Thyroid gland (tissue), 4 donors: ENCODE data around the gene IL4I1. TPM values are rescaled to one million over a fixed set of nuclear protein-coding genes. Genes with fewer than 3 reads are reported as not detected.

Experiments
- DNase-seq, 2 donors: peaks; one replicate each; pipeline ENCODE4 v3.0.0-alpha.2; 2019
- H3K27ac ChIP-seq, 3 donors: fragments of 200-600 bp; sonication (generic); 1 replicate in 2 of 3; 2 replicates in 1 of 3; pipeline ENCODE4 v1.5.1; 2016 to 2019; ENCODE audit warnings: mild to moderate bottlenecking in 1 of 3, moderate library complexity in 1 of 3
- H3K27me3 ChIP-seq: fragments of 200-600 bp; sonication (generic); one replicate; pipeline ENCODE4 v1.5.1; 2019
- H3K36me3 ChIP-seq, 2 donors: fragments of 200-600 bp; sonication (generic); one replicate each; pipeline ENCODE4 v1.5.1; 2016 to 2019
- H3K4me1 ChIP-seq, 2 donors: fragments of 200-600 bp; sonication (generic); one replicate each; pipeline ENCODE4 v1.5.1; 2017 to 2019
- H3K4me3 ChIP-seq, 3 donors: fragments of 200-600 bp; sonication (generic); replicated peaks in 1 of 3; 1 replicate in 2 of 3; 2 replicates in 1 of 3; pipeline ENCODE4 v1.5.1; 2016; ENCODE audit warnings: mild to moderate bottlenecking in 1 of 3
- H3K9me3 ChIP-seq: fragments of 200-600 bp; sonication (generic); one replicate; pipeline ENCODE4 v1.5.1; 2017
- CTCF ChIP-seq, 6 experiments: fragments of 200-600 bp in 3 of 6; fragments of 450-650 bp in 3 of 6; sonication (generic) in 3 of 6; IDR thresholded peaks; one replicate each; pipeline ENCODE4 v1.5.1; 2016 to 2019; ENCODE audit warnings: antibody characterized with exemption in 6 of 6, mild to moderate bottlenecking in 2 of 6, inconsistent platforms in 1 of 6, moderate library complexity in 1 of 6
- POLR2A ChIP-seq, 2 donors: fragments of 450-650 bp; IDR thresholded peaks; one replicate each; pipeline ENCODE4 v1.6.1; 2017; ENCODE audit warnings: antibody characterized with exemption in 2 of 2, mild to moderate bottlenecking in 2 of 2, moderate library complexity in 1 of 2
- WGBS, 2 donors: methylation state at CpG; one replicate each; pipeline ENCODE4 v1.1.5; 2017; 5-methylcytosine and 5-hydroxymethylcytosine counted together
- intact Hi-C: fragments of 100-400 bp; cut with DNase I; formaldehyde crosslinking; loops from one replicate; pipeline ENCODE4 v1.15.1; 2023
- total RNA-seq, 4 donors: library from RNA; depleted of rRNA; stranded (reverse); fragments of >200 nt; gene quantifications; one replicate each; pipeline ENCODE4 v1.2.3, GENCODE V29; 2016

The IL4I1 gene
- total RNA-seq, 4 donors from 2014 or later: 0.83 TPM; not detected in 3

- 0% methylated on average over 8 to 27 of the region's 28 CpGs for WGBS, 2 donors
- no peaks in the 10 kb centered on the region for H3K27me3 ChIP-seq
- H3K4me1 ChIP-seq: peaks cover 15 to 21% of the 10 kb centered on the region in 2 donors
- peaks cover 15 to 20% of the 10 kb centered on the region in 2 donors for H3K36me3 ChIP-seq
- peak overlapping the region; percentile 98 to 100 (median 98) for H3K27ac ChIP-seq
- TF ChIP-seq POLR2A (IDR thresholded peaks at IDR 0.05): no peak
- TF ChIP-seq CTCF (IDR thresholded peaks at IDR 0.05): no peak
- DNase-seq: peak; percentile 45 to 48
- no peaks in the 10 kb centered on the region for H3K9me3 ChIP-seq
- peak overlapping the region; percentile 65 to 99 (median 96) for H3K4me3 ChIP-seq
- intact Hi-C loops: loop anchor here (10.0 kb wide), 1 partner anchor 111 kb away; the partner anchor contains the start of genes AP2A1 and TSKS
Measured at GRCh38 chr19:49875857-49876421, 20.7 kb downstream of the IL4I1 start.

- peaks cover 9 to 12% of the 10 kb centered on the region in 2 donors for H3K36me3 ChIP-seq
- WGBS, 2 donors: 85 to 86% methylated on average over 4 of the region's 4 CpGs
Measured at GRCh38 chr19:49875177-49875576, 21.5 kb downstream of the IL4I1 start.

GRCh38 chr19:49874503-49875157 is 22.1 kb downstream of the IL4I1 start:
- Histone ChIP-seq H3K4me1 (peaks cover 22 to 32% of the 10 kb centered on the region in 2 donors), H3K27ac (no peak overlapping the region), H3K9me3 (no peaks in the 10 kb centered on the region), H3K27me3 (no peaks in the 10 kb centered on the region), H3K36me3 (peaks cover 7 to 8% of the 10 kb centered on the region in 2 donors), H3K4me3 (no peak overlapping the region)
- TF ChIP-seq POLR2A (IDR thresholded peaks at IDR 0.05) (no peak), CTCF (IDR thresholded peaks at IDR 0.05) (no peak)
- DNase-seq: no peak
- 95% methylated on average over 11 of the region's 11 CpGs for WGBS, 2 donors
- intact Hi-C loops: loop anchor here (10.0 kb wide), 1 partner anchor 110 kb away; the partner anchor contains the start of genes AP2A1 and TSKS

More at GRCh38 chr19:49875177-49875576, 21.5 kb downstream of the IL4I1 start:
- TF ChIP-seq POLR2A (IDR thresholded peaks at IDR 0.05): no peak
- no peak for TF ChIP-seq CTCF (IDR thresholded peaks at IDR 0.05)
- Histone ChIP-seq H3K4me3 (peak overlapping the region in 1 of 3 donors; percentile 96), H3K4me1 (peaks cover 19 to 29% of the 10 kb centered on the region in 2 donors), H3K9me3 (no peaks in the 10 kb centered on the region), H3K27me3 (no peaks in the 10 kb centered on the region), H3K27ac (peak overlapping the region in 2 of 3 donors; percentile 98 to 100)
- intact Hi-C loops: loop anchor here (10.0 kb wide), 1 partner anchor 110 kb away; the partner anchor contains the start of genes AP2A1 and TSKS
- DNase-seq: no peak

- peaks cover 25 to 35% of the 10 kb centered on the region in 2 donors for H3K4me1 ChIP-seq
- no peak overlapping the region for H3K27ac ChIP-seq
- no peak for TF ChIP-seq CTCF (IDR thresholded peaks at IDR 0.05)
- no peak for TF ChIP-seq POLR2A (IDR thresholded peaks at IDR 0.05)
- no peaks in the 10 kb centered on the region for H3K9me3 ChIP-seq
- intact Hi-C loops: loop anchor here (10.0 kb wide), 1 partner anchor 109 kb away; the partner anchor contains the start of genes AP2A1 and TSKS
- 89 to 92% methylated on average over 10 of the region's 10 CpGs for WGBS, 2 donors
- H3K4me3 ChIP-seq: no peak overlapping the region
- H3K36me3 ChIP-seq: peaks cover 3 to 7% of the 10 kb centered on the region in 2 donors
- DNase-seq: no peak
- H3K27me3 ChIP-seq: no peaks in the 10 kb centered on the region
Measured at GRCh38 chr19:49873834-49874233, 22.9 kb downstream of the IL4I1 start.

- TF ChIP-seq CTCF (IDR thresholded peaks at IDR 0.05) (no peak), POLR2A (IDR thresholded peaks at IDR 0.05) (no peak)
- DNase-seq: no peak
- Histone ChIP-seq H3K4me1 (peaks cover 27 to 36% of the 10 kb centered on the region in 2 donors), H3K4me3 (no peak overlapping the region), H3K9me3 (no peaks in the 10 kb centered on the region), H3K27me3 (no peaks in the 10 kb centered on the region), H3K36me3 (peaks cover 3 to 7% of the 10 kb centered on the region in 2 donors), H3K27ac (no peak overlapping the region)
- 96% methylated on average over 6 to 29 of the region's 29 CpGs for WGBS, 2 donors
- intact Hi-C loops: loop anchor here (10.0 kb wide), 1 partner anchor 108 kb away; the partner anchor contains the start of genes AP2A1 and TSKS
Measured at GRCh38 chr19:49873129-49873521, 23.6 kb downstream of the IL4I1 start.
